WTC11 (cell line): ENCODE data around the gene PRC1. TPM values are rescaled to one million over a fixed set of nuclear protein-coding genes. Genes with fewer than 3 reads are reported as not detected.

Experiments used
- ATAC-seq: fragments of 200-7000 bp; cut with Tn5 transposase; 2 replicates; pipeline ENCODE4 v1.10.0; 2021; ENCODE audit warnings: mild to moderate bottlenecking, moderate library complexity
- CTCF ChIA-PET: fragments of 300-600 bp; sonication (Branson Sonifier 250); formaldehyde crosslinking; loops from one replicate; lab custom pipeline; 2021; ENCODE audit warnings: antibody characterized with exemption; lab: Charles Lee
- POLR2A ChIA-PET: fragments of 350-600 bp; sonication (Branson Sonifier 250); formaldehyde crosslinking; loops from one replicate; lab custom pipeline; 2021; ENCODE audit warnings: antibody characterized with exemption; lab: Charles Lee
- DNase-seq: peaks from one replicate; pipeline ENCODE4 v3.0.0; 2021; ENCODE audit warnings: low spot score
- H3K27ac Mint-ChIP-seq: 2 replicates; pipeline ENCODE4 v1.8.0; 2021; ENCODE audit warnings: mixed read lengths
- H3K27me3 Mint-ChIP-seq: 2 replicates; pipeline ENCODE4 v1.8.0; 2021; ENCODE audit warnings: low read depth, mild to moderate bottlenecking, moderate library complexity, mixed read lengths
- H3K36me3 Mint-ChIP-seq: 2 replicates; pipeline ENCODE4 v1.8.0; 2021; ENCODE audit warnings: mixed read lengths
- H3K4me1 Mint-ChIP-seq: 2 replicates; pipeline ENCODE4 v1.8.0; 2022; ENCODE audit warnings: mixed read lengths
- H3K4me3 Mint-ChIP-seq: 2 replicates; pipeline ENCODE4 v1.8.0; 2021; ENCODE audit warnings: mild to moderate bottlenecking, moderate library complexity, mixed read lengths
- H3K9me3 Mint-ChIP-seq: 2 replicates; pipeline ENCODE4 v1.8.0; 2021; ENCODE audit warnings: mixed read lengths
- CBFB ChIP-seq: sonication (generic); formaldehyde crosslinking; IDR thresholded peaks from 2 replicates; pipeline ENCODE4 v1.8.1; 2022; ENCODE audit warnings: mild to moderate bottlenecking, low read depth, missing genetic modification reagents
- CREM ChIP-seq: sonication (generic); formaldehyde crosslinking; IDR thresholded peaks from 2 replicates; pipeline ENCODE4 v1.8.1; 2022; ENCODE audit warnings: mild to moderate bottlenecking, missing genetic modification reagents, moderate library complexity
- ESRRA ChIP-seq: sonication (generic); formaldehyde crosslinking; IDR thresholded peaks from 2 replicates; pipeline ENCODE4 v1.8.1; 2022; ENCODE audit warnings: mild to moderate bottlenecking, missing genetic modification reagents, borderline replicate concordance
- FOXP1 ChIP-seq: sonication (generic); formaldehyde crosslinking; IDR thresholded peaks from 2 replicates; pipeline ENCODE4 v1.8.0; 2022; ENCODE audit warnings: missing genetic modification reagents, mild to moderate bottlenecking, moderate library complexity, borderline replicate concordance
- KAT7 ChIP-seq: sonication (generic); formaldehyde crosslinking; IDR thresholded peaks from 2 replicates; pipeline ENCODE4 v1.8.1; 2023; ENCODE audit warnings: missing genetic modification reagents, mild to moderate bottlenecking, borderline replicate concordance
- MYBL2 ChIP-seq: sonication (generic); formaldehyde crosslinking; IDR thresholded peaks from 2 replicates; pipeline ENCODE4 v1.8.1; 2023; ENCODE audit warnings: mild to moderate bottlenecking, moderate library complexity, missing genetic modification reagents
- NFYB ChIP-seq: sonication (generic); formaldehyde crosslinking; conservative IDR thresholded peaks from 2 replicates; pipeline ENCODE4 v1.8.0; 2022; ENCODE audit warnings: low read depth, missing genetic modification reagents
- NR1H2 ChIP-seq: sonication (generic); formaldehyde crosslinking; IDR thresholded peaks from 2 replicates; pipeline ENCODE4 v1.9.0; 2021; ENCODE audit warnings: mild to moderate bottlenecking, moderate library complexity, missing genetic modification reagents
- PRRX2 ChIP-seq: fragments of 250-450 bp; sonication (Bioruptor Pico); IDR thresholded peaks from 2 replicates; pipeline ENCODE4 v1.8.0; 2021; ENCODE audit warnings: mild to moderate bottlenecking
- RORB ChIP-seq: fragments of 250-450 bp; sonication (Bioruptor Pico); IDR thresholded peaks from 2 replicates; pipeline ENCODE4 v1.9.0; 2021; ENCODE audit warnings: mild to moderate bottlenecking
- TEAD1 ChIP-seq: sonication (generic); formaldehyde crosslinking; IDR thresholded peaks from 2 replicates; pipeline ENCODE4 v1.8.0; 2022; ENCODE audit warnings: mild to moderate bottlenecking, missing genetic modification reagents
- ZNF121 ChIP-seq: sonication (generic); formaldehyde crosslinking; IDR thresholded peaks from 2 replicates; pipeline ENCODE4 v1.8.0; 2023; ENCODE audit warnings: missing genetic modification reagents
- ZNF263 ChIP-seq: sonication (generic); formaldehyde crosslinking; IDR thresholded peaks from 2 replicates; pipeline ENCODE4 v1.8.1; 2022; ENCODE audit warnings: low read depth, mild to moderate bottlenecking, moderate library complexity, missing genetic modification reagents
- ZNF416 ChIP-seq: fragments of 250-450 bp; sonication (Bioruptor Pico); IDR thresholded peaks from 2 replicates; pipeline ENCODE4 v1.9.0; 2021; ENCODE audit warnings: mild to moderate bottlenecking, inconsistent platforms
- total RNA-seq: library from RNA; stranded (reverse); gene quantifications from 3 replicates; pipeline ENCODE4 v1.2.3, GENCODE V29; 2021
- TF ChIP-seq, protein P1 (sequence below): sonication (generic); formaldehyde crosslinking; IDR thresholded peaks from 2 replicates; pipeline ENCODE4 v1.8.0; 2023; ENCODE audit warnings: missing genetic modification reagents, mild to moderate bottlenecking, borderline replicate concordance
- TF ChIP-seq, protein P2 (sequence below): fragments of 250-450 bp; sonication (Bioruptor Pico); IDR thresholded peaks from 2 replicates; pipeline ENCODE4 v1.8.0; 2021; ENCODE audit warnings: mild to moderate bottlenecking
- TF ChIP-seq, protein P3 (sequence below): sonication (generic); formaldehyde crosslinking; IDR thresholded peaks from 2 replicates; pipeline ENCODE4 v1.8.1; 2023; ENCODE audit warnings: mild to moderate bottlenecking, missing genetic modification reagents, moderate library complexity
- TF ChIP-seq, protein P4 (sequence below): sonication (generic); formaldehyde crosslinking; IDR thresholded peaks from 2 replicates; pipeline ENCODE4 v1.8.0; 2023; ENCODE audit warnings: missing genetic modification reagents
- TF ChIP-seq, protein P5 (sequence below): sonication (generic); formaldehyde crosslinking; IDR thresholded peaks from 2 replicates; pipeline ENCODE4 v1.8.0; 2022; ENCODE audit warnings: mild to moderate bottlenecking, missing genetic modification reagents
- TF ChIP-seq, protein P6 (sequence below): sonication (generic); formaldehyde crosslinking; conservative IDR thresholded peaks from 2 replicates; pipeline ENCODE4 v1.8.1; 2023; ENCODE audit warnings: mild to moderate bottlenecking, low read depth, missing genetic modification reagents, moderate library complexity
- TF ChIP-seq, protein P7 (sequence below): sonication (generic); formaldehyde crosslinking; IDR thresholded peaks from 2 replicates; pipeline ENCODE4 v1.8.1; 2022; ENCODE audit warnings: mild to moderate bottlenecking, moderate library complexity, missing genetic modification reagents

PRC1 gene
- total RNA-seq, 1 experiment from 2014 or later, result 130 TPM

DNA sequence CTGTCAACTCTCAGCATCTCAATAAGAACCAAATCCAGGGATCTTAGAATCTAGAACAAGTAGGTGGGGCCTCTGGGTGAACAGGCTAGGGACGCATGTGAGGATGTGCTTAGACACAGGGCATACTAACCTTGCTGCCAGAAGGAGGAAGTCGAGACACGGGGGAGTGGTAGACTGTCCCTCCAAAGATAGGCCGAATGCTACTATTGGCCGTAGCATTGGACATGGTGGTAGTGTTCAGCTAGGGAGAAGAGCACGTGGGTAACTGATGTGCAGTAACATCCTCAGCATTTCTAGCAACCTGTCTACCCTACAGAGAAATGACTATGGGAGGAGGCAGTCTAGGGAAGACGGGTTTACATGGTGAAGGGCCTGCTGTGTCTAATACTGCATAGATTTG is 24.1 kb downstream of the PRC1 start (continued):
- TF ChIP-seq, protein P1, sequence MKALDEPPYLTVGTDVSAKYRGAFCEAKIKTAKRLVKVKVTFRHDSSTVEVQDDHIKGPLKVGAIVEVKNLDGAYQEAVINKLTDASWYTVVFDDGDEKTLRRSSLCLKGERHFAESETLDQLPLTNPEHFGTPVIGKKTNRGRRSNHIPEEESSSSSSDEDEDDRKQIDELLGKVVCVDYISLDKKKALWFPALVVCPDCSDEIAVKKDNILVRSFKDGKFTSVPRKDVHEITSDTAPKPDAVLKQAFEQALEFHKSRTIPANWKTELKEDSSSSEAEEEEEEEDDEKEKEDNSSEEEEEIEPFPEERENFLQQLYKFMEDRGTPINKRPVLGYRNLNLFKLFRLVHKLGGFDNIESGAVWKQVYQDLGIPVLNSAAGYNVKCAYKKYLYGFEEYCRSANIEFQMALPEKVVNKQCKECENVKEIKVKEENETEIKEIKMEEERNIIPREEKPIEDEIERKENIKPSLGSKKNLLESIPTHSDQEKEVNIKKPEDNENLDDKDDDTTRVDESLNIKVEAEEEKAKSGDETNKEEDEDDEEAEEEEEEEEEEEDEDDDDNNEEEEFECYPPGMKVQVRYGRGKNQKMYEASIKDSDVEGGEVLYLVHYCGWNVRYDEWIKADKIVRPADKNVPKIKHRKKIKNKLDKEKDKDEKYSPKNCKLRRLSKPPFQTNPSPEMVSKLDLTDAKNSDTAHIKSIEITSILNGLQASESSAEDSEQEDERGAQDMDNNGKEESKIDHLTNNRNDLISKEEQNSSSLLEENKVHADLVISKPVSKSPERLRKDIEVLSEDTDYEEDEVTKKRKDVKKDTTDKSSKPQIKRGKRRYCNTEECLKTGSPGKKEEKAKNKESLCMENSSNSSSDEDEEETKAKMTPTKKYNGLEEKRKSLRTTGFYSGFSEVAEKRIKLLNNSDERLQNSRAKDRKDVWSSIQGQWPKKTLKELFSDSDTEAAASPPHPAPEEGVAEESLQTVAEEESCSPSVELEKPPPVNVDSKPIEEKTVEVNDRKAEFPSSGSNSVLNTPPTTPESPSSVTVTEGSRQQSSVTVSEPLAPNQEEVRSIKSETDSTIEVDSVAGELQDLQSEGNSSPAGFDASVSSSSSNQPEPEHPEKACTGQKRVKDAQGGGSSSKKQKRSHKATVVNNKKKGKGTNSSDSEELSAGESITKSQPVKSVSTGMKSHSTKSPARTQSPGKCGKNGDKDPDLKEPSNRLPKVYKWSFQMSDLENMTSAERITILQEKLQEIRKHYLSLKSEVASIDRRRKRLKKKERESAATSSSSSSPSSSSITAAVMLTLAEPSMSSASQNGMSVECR (CRISPR knock-in tag), result no peak

DNA sequence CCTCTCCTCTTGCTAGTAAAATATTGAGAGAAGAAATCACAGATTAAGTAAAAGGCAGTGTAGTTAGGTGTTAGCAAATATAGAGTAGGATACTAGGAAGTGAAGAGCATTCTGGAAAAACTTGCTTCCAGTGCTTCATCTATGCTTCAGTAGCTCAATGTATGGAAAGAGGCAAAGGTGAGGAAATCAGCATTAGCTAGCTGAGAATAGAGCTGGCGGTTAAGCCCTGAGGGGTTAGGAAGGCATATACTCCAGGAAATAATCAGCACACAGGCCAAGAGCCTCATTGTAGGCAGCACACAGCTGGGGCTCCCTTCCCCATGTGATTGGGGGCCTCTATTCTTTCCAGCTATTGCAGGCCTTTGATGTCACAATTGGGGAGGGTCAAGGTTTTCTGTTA is 25.9 kb downstream of the PRC1 start:
- Mint-ChIP-seq H3K36me3 (peaks cover 77% of the 10 kb centered on the region), H3K4me3 (no peak overlapping the region), H3K9me3 (no peaks in the 10 kb centered on the region), H3K4me1 (no peaks in the 10 kb centered on the region), H3K27me3 (no peaks in the 10 kb centered on the region), H3K27ac (no peak overlapping the region)
- no peak for ATAC-seq
- TF ChIP-seq NFYB (CRISPR knock-in tag) (no peak), MYBL2 (no peak), ZNF121 (CRISPR knock-in tag) (no peak), TEAD1 (no peak), FOXP1 (CRISPR knock-in tag) (no peak), ESRRA (CRISPR knock-in tag) (no peak), CBFB (CRISPR knock-in tag) (no peak), ZNF416 (CRISPR knock-in tag) (no peak), CREM (no peak)
- TF ChIP-seq, protein P2, sequence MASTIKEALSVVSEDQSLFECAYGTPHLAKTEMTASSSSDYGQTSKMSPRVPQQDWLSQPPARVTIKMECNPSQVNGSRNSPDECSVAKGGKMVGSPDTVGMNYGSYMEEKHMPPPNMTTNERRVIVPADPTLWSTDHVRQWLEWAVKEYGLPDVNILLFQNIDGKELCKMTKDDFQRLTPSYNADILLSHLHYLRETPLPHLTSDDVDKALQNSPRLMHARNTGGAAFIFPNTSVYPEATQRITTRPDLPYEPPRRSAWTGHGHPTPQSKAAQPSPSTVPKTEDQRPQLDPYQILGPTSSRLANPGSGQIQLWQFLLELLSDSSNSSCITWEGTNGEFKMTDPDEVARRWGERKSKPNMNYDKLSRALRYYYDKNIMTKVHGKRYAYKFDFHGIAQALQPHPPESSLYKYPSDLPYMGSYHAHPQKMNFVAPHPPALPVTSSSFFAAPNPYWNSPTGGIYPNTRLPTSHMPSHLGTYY (CRISPR knock-in tag), result no peak
- TF ChIP-seq, protein P3, sequence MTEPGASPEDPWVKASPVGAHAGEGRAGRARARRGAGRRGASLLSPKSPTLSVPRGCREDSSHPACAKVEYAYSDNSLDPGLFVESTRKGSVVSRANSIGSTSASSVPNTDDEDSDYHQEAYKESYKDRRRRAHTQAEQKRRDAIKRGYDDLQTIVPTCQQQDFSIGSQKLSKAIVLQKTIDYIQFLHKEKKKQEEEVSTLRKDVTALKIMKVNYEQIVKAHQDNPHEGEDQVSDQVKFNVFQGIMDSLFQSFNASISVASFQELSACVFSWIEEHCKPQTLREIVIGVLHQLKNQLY, result no peak
- TF ChIP-seq, protein P4, sequence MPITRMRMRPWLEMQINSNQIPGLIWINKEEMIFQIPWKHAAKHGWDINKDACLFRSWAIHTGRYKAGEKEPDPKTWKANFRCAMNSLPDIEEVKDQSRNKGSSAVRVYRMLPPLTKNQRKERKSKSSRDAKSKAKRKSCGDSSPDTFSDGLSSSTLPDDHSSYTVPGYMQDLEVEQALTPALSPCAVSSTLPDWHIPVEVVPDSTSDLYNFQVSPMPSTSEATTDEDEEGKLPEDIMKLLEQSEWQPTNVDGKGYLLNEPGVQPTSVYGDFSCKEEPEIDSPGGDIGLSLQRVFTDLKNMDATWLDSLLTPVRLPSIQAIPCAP (CRISPR knock-in tag), result no peak
- TF ChIP-seq, protein P5, sequence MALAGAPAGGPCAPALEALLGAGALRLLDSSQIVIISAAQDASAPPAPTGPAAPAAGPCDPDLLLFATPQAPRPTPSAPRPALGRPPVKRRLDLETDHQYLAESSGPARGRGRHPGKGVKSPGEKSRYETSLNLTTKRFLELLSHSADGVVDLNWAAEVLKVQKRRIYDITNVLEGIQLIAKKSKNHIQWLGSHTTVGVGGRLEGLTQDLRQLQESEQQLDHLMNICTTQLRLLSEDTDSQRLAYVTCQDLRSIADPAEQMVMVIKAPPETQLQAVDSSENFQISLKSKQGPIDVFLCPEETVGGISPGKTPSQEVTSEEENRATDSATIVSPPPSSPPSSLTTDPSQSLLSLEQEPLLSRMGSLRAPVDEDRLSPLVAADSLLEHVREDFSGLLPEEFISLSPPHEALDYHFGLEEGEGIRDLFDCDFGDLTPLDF (CRISPR knock-in tag), result no peak
- CTCF ChIA-PET, result interaction anchor here (2.4 to 6.2 kb wide), 2 partner anchors 11 to 65 kb away, joined by 6 to 50 read pairs; no protein-coding TSS in a partner anchor
- DNase-seq, result no peak
- POLR2A ChIA-PET, result interaction anchor here (0.6 kb wide), 1 partner anchor 425 kb away, joined by 4 read pairs; no protein-coding TSS in a partner anchor

DNA sequence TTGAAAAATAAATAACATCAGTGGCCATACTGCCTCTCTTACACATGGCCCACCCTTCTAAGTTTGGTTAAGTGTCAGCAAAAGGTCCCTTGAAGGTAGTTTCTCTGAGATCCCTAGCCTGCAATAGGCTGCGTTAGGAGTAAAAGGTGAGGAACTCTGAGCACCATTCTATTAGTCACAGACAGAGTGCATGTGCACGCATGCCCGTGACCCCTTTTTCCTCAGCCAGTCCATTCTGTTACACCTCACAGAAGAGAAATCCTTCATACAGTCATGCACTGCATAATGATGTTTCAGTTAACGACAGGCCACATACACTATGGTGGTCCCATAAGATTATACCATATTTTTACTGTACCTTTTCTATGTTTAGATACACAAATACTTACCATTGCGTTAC is 27.1 kb downstream of the PRC1 start:
- CTCF ChIA-PET, result interaction anchor here (1.3 to 6.2 kb wide), 3 partner anchors 10 to 66 kb away, joined by 5 to 50 read pairs (median 6); partner anchors contain the start of gene HDDC3
- POLR2A ChIA-PET, result interaction anchor here (1.1 to 1.2 kb wide), 2 partner anchors 10 to 27 kb away, joined by 3 to 5 read pairs; partner anchors contain the start of gene PRC1
- H3K4me1 Mint-ChIP-seq, result no peaks in the 10 kb centered on the region
- no peak for ATAC-seq
- H3K27me3 Mint-ChIP-seq, result no peaks in the 10 kb centered on the region
- no peak overlapping the region for H3K27ac Mint-ChIP-seq
- no peaks in the 10 kb centered on the region for H3K9me3 Mint-ChIP-seq
- no peak for DNase-seq
- H3K4me3 Mint-ChIP-seq, result no peak overlapping the region
- peaks cover 78% of the 10 kb centered on the region for H3K36me3 Mint-ChIP-seq
- TF ChIP-seq NR1H2 (CRISPR knock-in tag) (no peak), KAT7 (CRISPR knock-in tag) (no peak), PRRX2 (CRISPR knock-in tag) (no peak), ZNF263 (CRISPR knock-in tag) (no peak), RORB (no peak)
- TF ChIP-seq, protein P6, sequence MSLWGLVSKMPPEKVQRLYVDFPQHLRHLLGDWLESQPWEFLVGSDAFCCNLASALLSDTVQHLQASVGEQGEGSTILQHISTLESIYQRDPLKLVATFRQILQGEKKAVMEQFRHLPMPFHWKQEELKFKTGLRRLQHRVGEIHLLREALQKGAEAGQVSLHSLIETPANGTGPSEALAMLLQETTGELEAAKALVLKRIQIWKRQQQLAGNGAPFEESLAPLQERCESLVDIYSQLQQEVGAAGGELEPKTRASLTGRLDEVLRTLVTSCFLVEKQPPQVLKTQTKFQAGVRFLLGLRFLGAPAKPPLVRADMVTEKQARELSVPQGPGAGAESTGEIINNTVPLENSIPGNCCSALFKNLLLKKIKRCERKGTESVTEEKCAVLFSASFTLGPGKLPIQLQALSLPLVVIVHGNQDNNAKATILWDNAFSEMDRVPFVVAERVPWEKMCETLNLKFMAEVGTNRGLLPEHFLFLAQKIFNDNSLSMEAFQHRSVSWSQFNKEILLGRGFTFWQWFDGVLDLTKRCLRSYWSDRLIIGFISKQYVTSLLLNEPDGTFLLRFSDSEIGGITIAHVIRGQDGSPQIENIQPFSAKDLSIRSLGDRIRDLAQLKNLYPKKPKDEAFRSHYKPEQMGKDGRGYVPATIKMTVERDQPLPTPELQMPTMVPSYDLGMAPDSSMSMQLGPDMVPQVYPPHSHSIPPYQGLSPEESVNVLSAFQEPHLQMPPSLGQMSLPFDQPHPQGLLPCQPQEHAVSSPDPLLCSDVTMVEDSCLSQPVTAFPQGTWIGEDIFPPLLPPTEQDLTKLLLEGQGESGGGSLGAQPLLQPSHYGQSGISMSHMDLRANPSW, result no peak
- TF ChIP-seq, protein P3, result no peak
- TF ChIP-seq, protein P7, sequence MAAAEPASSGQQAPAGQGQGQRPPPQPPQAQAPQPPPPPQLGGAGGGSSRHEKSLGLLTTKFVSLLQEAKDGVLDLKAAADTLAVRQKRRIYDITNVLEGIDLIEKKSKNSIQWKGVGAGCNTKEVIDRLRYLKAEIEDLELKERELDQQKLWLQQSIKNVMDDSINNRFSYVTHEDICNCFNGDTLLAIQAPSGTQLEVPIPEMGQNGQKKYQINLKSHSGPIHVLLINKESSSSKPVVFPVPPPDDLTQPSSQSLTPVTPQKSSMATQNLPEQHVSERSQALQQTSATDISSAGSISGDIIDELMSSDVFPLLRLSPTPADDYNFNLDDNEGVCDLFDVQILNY (CRISPR knock-in tag), result no peak
